Naive B cell (primary cell): ENCODE results near the gene MRPL55. TPM values are rescaled to one million over a fixed set of nuclear protein-coding genes. Genes with fewer than 3 reads are reported as not detected.
A peak's percentile ranks its signal among the peaks of the same experiment; 100 is the strongest.

Experiments
- ATAC-seq, 2 donors: fragments of 150-1000 bp; cut with Tn5 transposase; 2 replicates each; pipeline ENCODE4 v1.10.0; 2021; ENCODE audit warnings: low read depth in 2 of 2, mild to moderate bottlenecking in 2 of 2, moderate library complexity in 2 of 2
- DNase-seq: peaks from one replicate; pipeline ENCODE4 v3.0.0; 2022
- H3K27ac Mint-ChIP-seq, 6 donors: one replicate each; pipeline ENCODE4 v1.8.0; 2020 to 2022; ENCODE audit warnings: mild to moderate bottlenecking in 6 of 6, mixed read lengths in 6 of 6, moderate library complexity in 5 of 6, inconsistent platforms in 2 of 6
- H3K27me3 Mint-ChIP-seq, 3 donors: one replicate each; pipeline ENCODE4 v1.8.0; 2021 to 2022; ENCODE audit warnings: mixed read lengths in 3 of 3, mild to moderate bottlenecking in 1 of 3
- H3K36me3 Mint-ChIP-seq, 2 donors: one replicate each; pipeline ENCODE4 v1.8.0; 2020 to 2022; ENCODE audit warnings: mixed read lengths in 2 of 2, inconsistent platforms in 1 of 2, mild to moderate bottlenecking in 1 of 2
- H3K4me1 Mint-ChIP-seq, 3 donors: one replicate each; pipeline ENCODE4 v1.8.0; 2020 to 2022; ENCODE audit warnings: mixed read lengths in 3 of 3, inconsistent platforms in 1 of 3, mild to moderate bottlenecking in 1 of 3, moderate library complexity in 1 of 3
- H3K4me3 Mint-ChIP-seq, 8 donors: one replicate each; pipeline ENCODE4 v1.8.0; 2020 to 2022; ENCODE audit warnings: mild to moderate bottlenecking in 8 of 8, mixed read lengths in 8 of 8, moderate library complexity in 8 of 8, inconsistent platforms in 2 of 8
- H3K9me3 Mint-ChIP-seq, 7 donors: one replicate each; pipeline ENCODE4 v1.8.0; 2020 to 2022; ENCODE audit warnings: mixed read lengths in 7 of 7, mild to moderate bottlenecking in 5 of 7, inconsistent platforms in 2 of 7, moderate library complexity in 1 of 7
- polyA plus RNA-seq, 6 donors: library from polyadenylated mRNA; unstranded; fragments of 300-500 nt; fragmentation: Illumina TruSeq; gene quantifications; one replicate each; pipeline ENCODE4 v1.2.3, GENCODE V29; 2021; ENCODE audit warnings: low read depth in 6 of 6

The MRPL55 gene
- polyA plus RNA-seq, 6 donors from 2014 or later: 98.2 to 211 (median 121) TPM

DNA sequence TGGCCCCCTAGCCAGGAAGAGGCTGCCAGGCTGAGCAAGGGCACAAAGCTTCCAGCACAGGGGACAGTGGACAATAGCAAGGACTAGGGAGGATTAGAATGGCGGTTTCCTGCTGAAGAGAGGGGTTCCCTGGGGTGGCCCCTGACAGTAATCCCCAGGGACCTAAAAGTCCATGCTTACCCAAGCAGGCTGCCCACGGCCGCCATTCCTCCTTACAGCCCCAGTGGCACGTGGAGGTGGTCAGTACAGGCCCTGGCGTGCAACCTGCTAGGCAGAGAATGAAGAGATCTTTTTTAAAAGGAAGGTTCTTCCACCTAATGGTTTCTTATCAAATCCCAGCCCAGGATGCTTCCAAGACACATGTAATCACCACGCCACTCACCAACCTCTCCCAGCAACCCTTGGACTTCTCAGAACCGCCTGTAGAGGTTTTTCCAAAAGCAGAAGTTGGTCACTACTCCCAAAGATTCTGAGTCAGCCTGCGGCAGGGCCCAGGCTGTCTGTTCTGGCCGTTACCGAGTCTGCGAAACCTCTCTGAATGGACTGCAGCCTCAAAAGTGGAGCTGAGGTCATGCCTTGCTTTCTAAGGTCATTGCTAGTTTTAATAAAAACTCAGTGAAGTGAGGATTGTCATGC lies 926 bp downstream of the MRPL55 start:
- peaks cover 20 to 43% (median 41%) of the 10 kb centered on the region in 3 donors for H3K4me1 Mint-ChIP-seq

GRCh38 chr1:228107636-228108035 lies 1.5 kb downstream of the MRPL55 start:
- H3K27ac Mint-ChIP-seq: peak overlapping the region in 2 of 6 donors; percentile 38 to 78
- DNase-seq (no peak), ATAC-seq (no peak)
- peak overlapping the region; percentile 68 to 97 (median 95) for H3K4me3 Mint-ChIP-seq
- H3K9me3 Mint-ChIP-seq: no peaks in the 10 kb centered on the region
- peaks cover 22 to 45% (median 41%) of the 10 kb centered on the region in 3 donors for H3K4me1 Mint-ChIP-seq
- H3K36me3 Mint-ChIP-seq: peaks cover 0 to 8% of the 10 kb centered on the region in 2 donors
- H3K27me3 Mint-ChIP-seq: no peaks in the 10 kb centered on the region

More for the DNA sequence above, 926 bp downstream of the MRPL55 start:
- H3K4me3 Mint-ChIP-seq: peak overlapping the region; percentile 93 to 97 (median 95)
- peak overlapping the region in 5 of 6 donors; percentile 38 to 99 (median 98) for H3K27ac Mint-ChIP-seq
- no peaks in the 10 kb centered on the region for H3K9me3 Mint-ChIP-seq
- H3K27me3 Mint-ChIP-seq: no peaks in the 10 kb centered on the region
- peaks cover 0 to 8% of the 10 kb centered on the region in 2 donors for H3K36me3 Mint-ChIP-seq
- DNase-seq (no peak), ATAC-seq (no peak)

DNA sequence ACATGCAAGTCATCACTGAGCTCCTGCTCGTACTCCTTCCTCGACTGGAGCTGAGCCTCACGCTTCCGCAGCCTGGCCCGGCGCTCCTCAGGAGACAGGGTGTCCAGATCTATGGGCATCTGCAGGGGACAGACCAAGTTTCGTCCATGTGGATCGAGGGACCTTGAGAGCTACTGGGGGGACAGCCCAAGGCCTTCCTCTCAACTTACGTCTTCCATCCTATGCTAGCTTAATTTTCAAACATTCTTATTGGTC lies 2.4 kb downstream of the MRPL55 start:
- H3K9me3 Mint-ChIP-seq: no peaks in the 10 kb centered on the region
- no peaks in the 10 kb centered on the region for H3K27me3 Mint-ChIP-seq
- H3K27ac Mint-ChIP-seq: no peak overlapping the region
- H3K4me3 Mint-ChIP-seq: peak overlapping the region in 3 of 8 donors; percentile 52 to 96 (median 93)
- peaks cover 26 to 53% (median 41%) of the 10 kb centered on the region in 3 donors for H3K4me1 Mint-ChIP-seq
- DNase-seq (no peak), ATAC-seq (no peak)
- peaks cover 0 to 8% of the 10 kb centered on the region in 2 donors for H3K36me3 Mint-ChIP-seq

GRCh38 chr1:228105996-228106799 lies 2.9 kb downstream of the MRPL55 start:
- DNase-seq: no peak
- no peak for ATAC-seq
- Mint-ChIP-seq H3K36me3 (peaks cover 0 to 8% of the 10 kb centered on the region in 2 donors), H3K4me1 (peaks cover 31 to 59% (median 46%) of the 10 kb centered on the region in 3 donors), H3K4me3 (peak overlapping the region in 5 of 8 donors; percentile 22 to 96 (median 47)), H3K9me3 (no peaks in the 10 kb centered on the region), H3K27ac (no peak overlapping the region), H3K27me3 (no peaks in the 10 kb centered on the region)

DNA sequence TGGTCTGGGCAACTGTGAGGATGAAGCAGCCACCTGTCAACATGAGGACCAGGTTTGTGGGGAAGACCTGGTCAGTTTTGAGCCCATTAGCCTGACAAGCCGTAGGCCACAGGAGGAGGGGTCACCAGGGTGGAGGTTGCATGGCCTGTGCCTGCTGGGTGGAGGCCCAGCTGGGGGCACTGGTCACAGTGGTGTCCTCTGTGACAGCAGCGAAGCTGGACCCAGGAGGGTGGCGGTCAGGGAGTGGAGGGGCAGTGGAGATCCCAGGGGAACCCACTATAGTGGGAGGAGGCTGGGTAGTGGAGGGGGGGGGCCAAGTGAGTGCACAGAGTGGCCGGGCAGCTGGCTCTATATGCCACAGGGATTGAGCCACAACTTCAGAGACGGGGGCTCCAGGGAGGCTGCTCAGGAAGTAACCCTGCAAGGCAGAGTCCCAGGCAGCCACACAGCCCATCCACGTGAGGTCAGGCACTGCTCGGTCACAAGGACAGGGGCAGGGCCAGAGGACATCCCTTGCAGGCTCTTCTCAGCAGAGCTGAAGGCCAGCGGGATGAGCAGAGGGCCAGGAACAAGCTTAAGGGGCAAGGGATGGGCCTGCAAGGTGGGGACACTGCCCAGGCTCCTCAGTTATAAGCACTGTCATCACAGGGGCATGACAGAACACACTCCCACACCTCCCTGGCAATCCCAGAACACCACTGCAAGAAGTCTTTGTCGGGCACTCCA lies 3.7 kb downstream of the MRPL55 start:
- peak overlapping the region in 5 of 8 donors; percentile 22 to 94 (median 79) for H3K4me3 Mint-ChIP-seq
- peaks cover 0 to 8% of the 10 kb centered on the region in 2 donors for H3K36me3 Mint-ChIP-seq
- DNase-seq: no peak
- no peaks in the 10 kb centered on the region for H3K9me3 Mint-ChIP-seq
- no peak for ATAC-seq
- H3K27me3 Mint-ChIP-seq: no peaks in the 10 kb centered on the region
- H3K27ac Mint-ChIP-seq: peak overlapping the region in 2 of 6 donors; percentile 33 to 93
- H3K4me1 Mint-ChIP-seq: peaks cover 33 to 60% (median 48%) of the 10 kb centered on the region in 3 donors

DNA sequence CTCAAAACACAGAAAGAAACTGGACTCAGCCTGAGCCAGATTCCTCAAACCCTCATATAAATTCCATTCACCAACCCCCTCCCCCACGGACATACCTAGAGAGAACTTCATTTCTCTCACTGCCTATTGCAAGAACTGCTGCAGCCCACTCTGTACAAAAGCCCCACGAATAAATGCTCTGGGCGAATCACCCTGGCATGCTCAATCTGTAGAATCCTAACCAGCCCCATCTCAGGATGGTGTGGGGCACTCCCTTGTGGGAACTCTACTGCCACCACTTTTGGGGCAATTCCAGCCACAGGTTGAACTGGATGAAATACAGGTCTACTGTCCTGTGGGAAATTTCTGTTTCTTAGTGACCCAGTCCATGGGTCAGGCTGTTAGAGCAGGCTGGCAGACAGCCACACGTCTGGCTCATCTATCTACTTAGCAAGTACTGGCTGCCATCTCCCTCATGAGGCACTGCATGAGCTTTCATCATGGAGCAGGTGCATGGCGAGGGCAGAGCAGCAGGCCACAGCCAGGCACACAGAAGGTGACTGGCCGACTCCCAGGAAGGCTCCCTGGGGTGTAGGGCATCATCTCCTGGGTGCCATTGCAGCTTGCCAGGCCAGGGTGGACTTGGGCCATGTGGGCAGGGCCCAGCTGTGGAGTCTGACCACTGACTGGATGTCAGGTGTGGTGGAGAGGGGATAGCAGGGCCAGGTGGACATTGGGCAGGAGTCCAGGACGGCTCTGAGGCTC lies 4.4 kb downstream of the MRPL55 start:
- Mint-ChIP-seq H3K9me3 (no peaks in the 10 kb centered on the region), H3K4me1 (peaks cover 29 to 56% (median 42%) of the 10 kb centered on the region in 3 donors), H3K36me3 (peaks cover 0 to 8% of the 10 kb centered on the region in 2 donors), H3K4me3 (peak overlapping the region; percentile 67 to 97 (median 93)), H3K27ac (peak overlapping the region; percentile 67 to 93 (median 80)), H3K27me3 (no peaks in the 10 kb centered on the region)
- no peak for ATAC-seq
- DNase-seq: no peak

GRCh38 chr1:228102791-228103620 lies 6.1 kb downstream of the MRPL55 start, which contains the start of gene C1orf35:
TSS of gene C1orf35 (minus strand) at chr1:228103325. CDS start at chr1:228103227, 98 bp downstream.
- Mint-ChIP-seq H3K36me3 (peaks cover 0 to 8% of the 10 kb centered on the region in 2 donors), H3K27ac (peak within 1 kb of the TSS; percentile 92 to 98 (median 96)), H3K9me3 (no peaks in the 10 kb centered on the region), H3K27me3 (no peaks in the 10 kb centered on the region), H3K4me1 (peaks cover 27 to 50% (median 34%) of the 10 kb centered on the region in 3 donors), H3K4me3 (peak within 1 kb of the TSS; percentile 90 to 97 (median 94))
- ATAC-seq (peak; percentile 84 to 86), DNase-seq (peak; percentile 92)

DNA sequence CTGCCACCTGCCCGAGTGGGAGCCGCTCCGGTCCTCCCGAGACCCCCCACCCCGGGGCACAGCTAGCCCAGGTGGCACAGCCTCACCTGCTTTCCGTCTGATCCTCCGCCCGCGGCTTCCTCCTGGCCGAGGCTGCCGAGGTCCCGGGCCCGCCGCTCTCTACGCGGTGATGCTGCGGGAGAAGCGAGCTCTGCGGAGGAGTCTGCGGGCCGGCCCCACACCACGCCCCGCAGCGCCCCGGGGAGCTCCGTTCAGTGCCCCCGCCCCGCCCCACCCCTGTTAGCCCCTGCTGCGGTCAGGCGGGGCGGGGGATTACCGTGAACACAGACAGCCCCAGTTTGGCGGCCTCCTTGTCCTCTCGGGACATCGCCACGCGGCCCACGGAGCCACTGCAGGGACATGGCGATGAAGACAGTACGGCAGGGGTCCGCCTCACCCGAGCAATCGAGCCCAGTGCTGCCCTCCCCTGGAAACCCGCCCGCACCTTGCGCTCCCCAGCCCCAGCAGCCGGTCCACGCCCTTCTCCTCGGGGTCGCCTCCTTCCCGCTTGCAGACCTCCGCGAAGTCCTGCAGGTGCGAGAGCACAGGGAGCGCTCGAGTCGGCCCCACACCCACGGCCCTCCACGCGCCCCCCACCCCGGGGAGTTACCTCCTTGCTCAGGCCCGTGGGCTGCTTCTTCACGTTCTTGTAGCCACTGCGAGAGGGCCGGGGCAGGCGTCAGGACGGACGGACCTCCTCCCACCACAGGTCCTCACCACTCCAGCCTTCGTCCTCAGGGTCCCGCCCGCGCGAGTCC lies 6.9 kb downstream of the MRPL55 start:
- peak; percentile 52 for DNase-seq
- H3K27ac Mint-ChIP-seq: peak overlapping the region in 5 of 6 donors; percentile 81 to 93 (median 91)
- H3K4me3 Mint-ChIP-seq: peak overlapping the region; percentile 74 to 97 (median 89)
- peaks cover 0 to 8% of the 10 kb centered on the region in 2 donors for H3K36me3 Mint-ChIP-seq
- peak; percentile 35 to 47 for ATAC-seq
- H3K9me3 Mint-ChIP-seq: no peaks in the 10 kb centered on the region
- H3K4me1 Mint-ChIP-seq: peaks cover 27 to 53% (median 28%) of the 10 kb centered on the region in 3 donors
- no peaks in the 10 kb centered on the region for H3K27me3 Mint-ChIP-seq

DNA sequence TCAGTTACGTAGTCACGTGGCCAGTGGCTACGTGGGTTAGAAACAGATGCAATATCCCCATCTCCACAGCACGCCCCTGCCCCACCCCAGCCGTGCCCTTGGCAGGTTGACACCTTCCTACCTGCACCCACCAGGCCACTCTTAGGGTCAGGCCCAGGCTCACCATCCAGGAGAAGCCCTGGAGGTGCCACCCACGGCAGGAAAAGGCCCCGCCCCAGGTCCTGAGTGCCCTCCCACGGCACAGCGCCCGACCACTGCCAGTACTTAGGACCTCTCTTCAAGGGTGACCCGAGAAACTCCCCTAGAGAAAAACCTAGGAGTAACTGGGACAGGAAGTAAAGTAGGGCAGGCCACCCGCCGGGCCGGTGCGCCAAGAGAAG lies 7.5 kb downstream of the MRPL55 start:
- no peak for DNase-seq
- ATAC-seq: no peak
- Mint-ChIP-seq H3K9me3 (no peaks in the 10 kb centered on the region), H3K4me1 (peaks cover 27 to 53% (median 28%) of the 10 kb centered on the region in 3 donors), H3K27me3 (no peaks in the 10 kb centered on the region), H3K36me3 (peaks cover 0 to 4% of the 10 kb centered on the region in 2 donors), H3K4me3 (peak overlapping the region in 7 of 8 donors; percentile 77 to 97 (median 86)), H3K27ac (peak overlapping the region in 5 of 6 donors; percentile 26 to 93 (median 54))

DNA sequence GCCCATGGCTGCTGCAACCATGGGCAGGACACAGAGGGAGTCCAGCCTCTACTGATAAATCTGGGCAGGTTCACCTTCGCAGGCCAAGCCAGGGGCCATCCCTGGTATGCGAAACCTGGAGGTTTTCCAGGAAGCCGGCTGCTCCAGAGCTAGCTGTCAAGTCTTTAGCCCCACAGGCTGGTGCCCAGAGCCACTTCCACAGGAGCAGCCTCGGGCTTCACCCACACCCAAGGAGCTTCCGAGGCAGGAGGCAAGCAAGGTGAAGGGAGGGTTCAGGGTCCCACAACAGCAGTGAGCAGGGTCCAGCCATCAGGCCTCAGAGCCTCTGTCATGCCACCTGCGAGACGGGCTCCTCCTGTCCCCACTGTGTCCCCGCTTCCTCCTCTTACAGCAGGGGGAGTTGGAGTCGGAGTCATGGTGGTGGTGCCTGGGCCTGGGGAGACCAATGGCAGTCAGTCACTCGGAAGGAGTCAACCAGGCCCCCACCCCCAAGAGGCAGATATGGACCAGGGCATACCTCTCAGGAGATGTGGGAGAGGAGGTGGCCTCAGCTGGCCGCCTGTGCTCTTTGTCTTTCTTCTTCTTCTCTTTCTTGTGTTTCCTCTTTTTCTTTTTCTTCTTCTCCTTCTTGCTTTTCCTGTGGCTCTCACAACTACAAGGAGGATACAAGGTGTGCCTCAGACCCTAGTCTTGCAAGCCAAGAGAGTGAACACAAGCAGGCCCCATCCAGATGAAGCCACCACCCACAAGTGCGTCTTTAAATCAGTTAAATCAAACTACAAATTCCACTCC lies 8.1 kb downstream of the MRPL55 start:
- DNase-seq (no peak), ATAC-seq (no peak)
- peak overlapping the region in 4 of 6 donors; percentile 26 to 93 (median 64) for H3K27ac Mint-ChIP-seq
- peaks cover 27 to 54% (median 29%) of the 10 kb centered on the region in 3 donors for H3K4me1 Mint-ChIP-seq
- peak overlapping the region in 7 of 8 donors; percentile 77 to 97 (median 86) for H3K4me3 Mint-ChIP-seq
- no peaks in the 10 kb centered on the region for H3K9me3 Mint-ChIP-seq
- no peaks in the 10 kb centered on the region for H3K36me3 Mint-ChIP-seq
- no peaks in the 10 kb centered on the region for H3K27me3 Mint-ChIP-seq

GRCh38 chr1:228099331-228099732 lies 9.8 kb downstream of the MRPL55 start:
- Mint-ChIP-seq H3K9me3 (peaks cover 3 to 15% (median 10%) of the 10 kb centered on the region in 7 donors), H3K27ac (peak overlapping the region in 3 of 6 donors; percentile 42 to 76 (median 69)), H3K27me3 (no peaks in the 10 kb centered on the region), H3K4me1 (peaks cover 36 to 60% (median 37%) of the 10 kb centered on the region in 3 donors), H3K36me3 (peaks cover 14 to 16% of the 10 kb centered on the region in 2 donors), H3K4me3 (peak overlapping the region in 1 of 8 donors; percentile 85)
- DNase-seq (no peak), ATAC-seq (no peak)
